Measurements from ENCODE around the gene TMEM205. TPM values are rescaled to one million over a fixed set of nuclear protein-coding genes. Genes with fewer than 3 reads are reported as not detected.

TMEM205 gene
- total and polyA plus RNA-seq, 2 experiments from 2014 or later = 123 to 293 TPM

- Histone ChIP-seq H3K79me2 (replicated peaks; ENCODE audit: insufficient read depth) (no peaks in the 10 kb centered on the region), H3K27me3 (ENCODE audit: insufficient read depth) (peaks cover 5% of the 10 kb centered on the region; the same call in 1 of the 2 replicates), H3K4me2 (no peak overlapping the region), H3K4me3 (no peak overlapping the region), H3K27ac (ENCODE audit: low read depth) (no peak overlapping the region), H3K9me2 (ENCODE audit: insufficient read depth) (no peaks in the 10 kb centered on the region), H3K36me3 (ENCODE audit: insufficient read depth) (no peaks in the 10 kb centered on the region), H3F3A (replicated peaks; ENCODE audit: low read depth) (no peaks in the 10 kb centered on the region), H4K20me1 (replicated peaks; ENCODE audit: insufficient read depth) (no peaks in the 10 kb centered on the region), H3K4me1 (ENCODE audit: insufficient read depth) (peaks cover 15% of the 10 kb centered on the region), H2AFZ (no peak overlapping the region)
- Mint-ChIP-seq H3K27ac (no peak overlapping the region), H3K4me3 (no peak overlapping the region), H3K36me3 (ENCODE audit: low read depth) (no peaks in the 10 kb centered on the region; the same call in 2 of the 3 replicates), H3K4me1 (peaks cover 24% of the 10 kb centered on the region), H3K9me3 (no peaks in the 10 kb centered on the region; the same call in 2 of the 3 replicates), H3K27me3 (ENCODE audit: insufficient read depth, low read depth, poor library complexity) (peaks cover 36% of the 10 kb centered on the region)
- TF ChIP-seq CTCF (conservative IDR thresholded peaks at IDR 0.05; ENCODE audit: low read depth in 2 of 2) = no peak
- DNase-seq (ENCODE audit: low spot score) = no peak
- ATAC-seq = no peak
Observed at GRCh38 chr19:11359421-11359820, 13.4 kb upstream of the TMEM205 start.

GRCh38 chr19:11356676-11357550, 10.8 kb upstream of the TMEM205 start:
- Mint-ChIP-seq H3K9me3 (no peaks in the 10 kb centered on the region; the same call in 2 of the 3 replicates), H3K36me3 (ENCODE audit: low read depth) (no peaks in the 10 kb centered on the region; the same call in 2 of the 3 replicates), H3K4me1 (peaks cover 22% of the 10 kb centered on the region), H3K27me3 (ENCODE audit: insufficient read depth, low read depth, poor library complexity) (peaks cover 41% of the 10 kb centered on the region), H3K27ac (no peak overlapping the region), H3K4me3 (peak overlapping the region; percentile 77; the same call in 2 of the 3 replicates)
- H3F3A ChIP-seq (replicated peaks; ENCODE audit: low read depth) = no peaks in the 10 kb centered on the region
- H3K4me3 ChIP-seq = no peak overlapping the region
- DNase-seq (ENCODE audit: low spot score) (no peak), ATAC-seq (no peak)
- H2AFZ ChIP-seq = no peak overlapping the region
- H3K4me1 ChIP-seq (ENCODE audit: insufficient read depth) = peaks cover 15% of the 10 kb centered on the region
- no peaks in the 10 kb centered on the region for H3K9me2 ChIP-seq (ENCODE audit: insufficient read depth)
- H3K4me2 ChIP-seq = no peak overlapping the region
- H3K79me2 ChIP-seq (replicated peaks; ENCODE audit: insufficient read depth) = no peaks in the 10 kb centered on the region
- H3K36me3 ChIP-seq (ENCODE audit: insufficient read depth) = no peaks in the 10 kb centered on the region
- H3K27ac ChIP-seq (ENCODE audit: low read depth) = no peak overlapping the region
- peaks cover 5% of the 10 kb centered on the region; the same call in 1 of the 2 replicates for H3K27me3 ChIP-seq (ENCODE audit: insufficient read depth)
- H4K20me1 ChIP-seq (replicated peaks; ENCODE audit: insufficient read depth) = no peaks in the 10 kb centered on the region
- TF ChIP-seq ETS1 (IDR thresholded peaks at IDR 0.05) = no peak
- TF ChIP-seq EZH2 (IDR thresholded peaks at IDR 0.05; ENCODE audit: low read depth, unreplicated experiment) = no peak
- TF ChIP-seq POLR2AphosphoS5 (IDR thresholded peaks at IDR 0.05; ENCODE audit: low read depth) = no peak
- no peak for TF ChIP-seq NANOG (IDR thresholded peaks at IDR 0.05; ENCODE audit: borderline replicate concordance)
- no peak for TF ChIP-seq CTCF (conservative IDR thresholded peaks at IDR 0.05; ENCODE audit: low read depth in 2 of 2)
- TF ChIP-seq STAT1 (IDR thresholded peaks at IDR 0.05; ENCODE audit: unreplicated experiment) = no peak
- TF ChIP-seq CREB1 (CRISPR knock-in tag; IDR thresholded peaks at IDR 0.05; ENCODE audit: low read depth) = no peak
- TF ChIP-seq REST (IDR thresholded peaks at IDR 0.05; ENCODE audit: unreplicated experiment) = no peak
- TF ChIP-seq ZNF331 (CRISPR knock-in tag; IDR thresholded peaks at IDR 0.05; ENCODE audit: low read depth) = no peak
- TF ChIP-seq JUNB (IDR thresholded peaks at IDR 0.05; ENCODE audit: unreplicated experiment) = no peak

Data from GM23338 (cell line).